HG02943 (cell line): ENCODE data around the gene YEATS4.
"Not testable (repeated sequence)": the region's sequence is repeated elsewhere in the genome, so short reads cannot be mapped to it uniquely, and the experiment has no call there.

Experiments used
- ATAC-seq: cut with Tn5 transposase; IDR thresholded peaks from one replicate; pipeline ENCODE4 v1.9.1; 2021; ENCODE audit warnings: mild to moderate bottlenecking, low read depth, moderate library complexity; ENCODE audit not compliant: unreplicated experiment

YEATS4 gene

GRCh38 chr12:69359531-69360347 lies at the start of gene YEATS4:
Gene YEATS4, plus strand, starts transcription at chr12:69359743. Its CDS starts 230 bp downstream, at chr12:69359973.
- ATAC-seq = peak; percentile 84

GRCh38 chr12:69313209-69313608 lies 46.3 kb upstream of the YEATS4 start:
- no peak for ATAC-seq

GRCh38 chr12:69316784-69317183 lies 42.8 kb upstream of the YEATS4 start:
- ATAC-seq = not testable (repeated sequence)

- not testable (repeated sequence) for ATAC-seq
Measured at GRCh38 chr12:69317233-69317632, 42.3 kb upstream of the YEATS4 start.

- ATAC-seq = no peak
Measured at GRCh38 chr12:69318225-69318624, 41.3 kb upstream of the YEATS4 start.

- no peak for ATAC-seq
Measured at GRCh38 chr12:69321351-69321750, 38.2 kb upstream of the YEATS4 start.

GRCh38 chr12:69324797-69325466 lies 34.6 kb upstream of the YEATS4 start:
- peak; percentile 87 for ATAC-seq

- ATAC-seq = no peak
Measured at GRCh38 chr12:69328426-69328825, 31.1 kb upstream of the YEATS4 start.

- ATAC-seq = no peak
Measured at GRCh38 chr12:69329669-69330428, 29.7 kb upstream of the YEATS4 start.

GRCh38 chr12:69330475-69331473 lies 28.8 kb upstream of the YEATS4 start:
- peak; percentile 78 for ATAC-seq

GRCh38 chr12:69331519-69331908 lies 28.0 kb upstream of the YEATS4 start:
- ATAC-seq = no peak

GRCh38 chr12:69331909-69332684 lies 27.4 kb upstream of the YEATS4 start:
- no peak for ATAC-seq

GRCh38 chr12:69332815-69333358 lies 26.7 kb upstream of the YEATS4 start:
- ATAC-seq = no peak

GRCh38 chr12:69334158-69334557 lies 25.4 kb upstream of the YEATS4 start:
- ATAC-seq = no peak

GRCh38 chr12:69337311-69338090 lies 22.0 kb upstream of the YEATS4 start:
- ATAC-seq = no peak

- ATAC-seq = no peak
Measured at GRCh38 chr12:69338120-69338859, 21.3 kb upstream of the YEATS4 start.

GRCh38 chr12:69338936-69339335 lies 20.6 kb upstream of the YEATS4 start:
- no peak for ATAC-seq
